GM18907 (cell line): ENCODE measurements around the gene TNS3.

Experiments used
- ATAC-seq: cut with Tn5 transposase; IDR thresholded peaks from one replicate; pipeline ENCODE4 v1.9.1; 2021; ENCODE audit warnings: mild to moderate bottlenecking, moderate library complexity; ENCODE audit not compliant: unreplicated experiment

Gene TNS3

DNA sequence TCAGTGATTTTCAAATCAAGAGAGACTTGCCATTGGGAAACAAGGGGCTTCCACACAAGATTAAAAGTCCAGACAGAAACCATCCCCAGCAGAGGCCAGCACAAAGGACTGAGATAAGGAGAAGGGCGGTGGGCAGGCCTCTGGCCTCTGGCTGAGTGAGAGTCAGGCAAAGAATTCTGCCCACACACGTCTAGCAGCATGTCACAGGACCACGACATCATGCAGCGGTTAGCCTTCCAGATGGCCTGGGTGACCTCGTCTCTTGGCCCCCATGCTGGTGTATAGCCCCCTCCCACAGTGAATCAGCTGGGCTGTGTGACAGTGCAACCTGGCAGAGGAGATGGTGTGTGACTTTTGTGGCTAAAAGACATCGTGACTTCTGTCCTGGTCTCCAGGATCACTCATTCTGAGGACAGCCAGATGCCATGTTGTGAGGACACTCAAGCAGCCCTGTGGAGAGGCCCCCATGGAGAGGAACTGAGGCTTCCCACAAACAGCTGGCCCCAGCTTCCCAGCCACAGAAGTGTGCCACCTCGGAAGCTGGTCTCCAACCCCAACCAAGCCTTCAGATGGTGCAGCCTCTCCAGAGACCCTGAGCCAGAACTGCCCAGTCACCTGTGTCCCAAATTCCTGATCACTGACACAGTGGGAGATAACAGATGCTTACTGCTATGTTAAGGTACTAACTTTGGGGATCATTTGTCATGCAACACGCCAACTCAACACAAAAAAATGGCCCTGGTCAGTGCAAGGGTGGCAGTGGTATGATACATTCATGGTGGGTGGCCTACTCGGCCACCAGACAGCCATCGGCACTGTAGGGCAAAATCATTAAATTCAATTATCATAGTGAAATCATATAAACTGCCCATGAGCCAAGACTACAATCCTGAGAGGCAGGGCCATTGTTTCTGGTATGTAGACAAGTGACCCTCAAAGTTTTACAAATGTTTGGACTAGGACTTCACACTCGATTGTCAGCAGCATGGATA lies 73.2 kb downstream of the TNS3 start:
- ATAC-seq, result no peak

DNA sequence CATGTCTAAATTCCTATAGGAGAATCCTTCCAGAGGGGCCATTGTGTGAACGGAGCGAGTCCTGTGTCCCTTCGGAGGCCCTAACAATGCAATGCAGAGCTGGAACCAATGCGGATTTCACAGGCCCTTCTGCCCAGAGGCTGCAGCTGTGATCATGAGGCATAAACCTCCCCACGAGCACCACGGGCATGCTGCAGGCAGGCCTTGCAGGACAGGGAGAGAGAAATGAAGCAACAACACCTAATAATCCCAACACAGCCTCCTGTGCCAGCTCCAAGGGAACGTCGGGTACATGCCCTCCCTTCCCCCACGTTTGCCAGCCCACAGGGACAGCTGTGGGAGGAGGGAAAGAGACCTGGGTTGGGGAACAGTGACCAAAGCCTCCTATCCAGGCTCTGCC lies 74.4 kb downstream of the TNS3 start:
- no peak for ATAC-seq

DNA sequence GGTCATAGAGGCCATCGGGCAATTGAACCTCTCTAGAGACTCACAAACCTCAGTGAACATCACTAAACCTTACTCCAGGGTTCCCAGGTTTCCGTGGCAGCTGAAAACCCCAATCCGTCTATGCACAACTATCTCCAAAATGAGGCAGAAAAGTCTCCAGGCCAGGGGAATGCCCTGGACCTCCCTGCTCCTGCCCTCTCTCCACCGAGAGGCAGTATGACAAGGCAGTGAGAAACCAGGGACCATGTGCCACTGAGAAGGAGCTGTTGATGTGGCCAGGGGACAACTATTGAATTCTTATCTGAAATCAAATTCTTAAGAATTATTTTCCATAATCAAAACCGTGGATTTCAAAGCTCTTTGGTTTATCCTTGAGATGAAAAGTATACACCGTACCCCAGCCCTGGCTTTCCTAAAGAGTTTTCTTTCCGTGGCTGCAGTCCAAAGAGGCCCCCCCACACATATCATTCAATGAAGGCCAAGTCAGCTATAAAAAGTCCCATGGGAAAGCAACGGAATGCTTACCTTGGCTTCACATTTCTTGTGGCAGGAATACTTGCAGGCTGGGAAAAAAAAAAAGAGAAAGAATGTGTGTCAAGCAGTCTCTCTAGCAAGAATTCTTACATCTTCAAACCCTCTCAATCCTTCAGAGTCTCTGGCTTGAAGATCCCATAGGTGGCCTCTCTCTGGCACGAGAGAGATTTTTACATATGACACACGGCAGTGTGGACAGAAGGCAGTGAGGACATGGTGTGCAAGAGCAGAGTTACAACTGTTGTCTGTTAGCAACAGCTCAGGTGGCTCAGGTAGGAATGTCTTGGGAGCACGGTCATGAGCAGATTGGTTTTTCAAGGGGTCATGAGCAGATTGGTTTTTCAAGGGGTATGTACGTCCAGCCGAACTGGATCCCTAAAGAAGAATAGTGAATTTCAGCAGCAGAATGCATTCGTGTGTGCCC lies 75.2 kb downstream of the TNS3 start:
- no peak for ATAC-seq

DNA sequence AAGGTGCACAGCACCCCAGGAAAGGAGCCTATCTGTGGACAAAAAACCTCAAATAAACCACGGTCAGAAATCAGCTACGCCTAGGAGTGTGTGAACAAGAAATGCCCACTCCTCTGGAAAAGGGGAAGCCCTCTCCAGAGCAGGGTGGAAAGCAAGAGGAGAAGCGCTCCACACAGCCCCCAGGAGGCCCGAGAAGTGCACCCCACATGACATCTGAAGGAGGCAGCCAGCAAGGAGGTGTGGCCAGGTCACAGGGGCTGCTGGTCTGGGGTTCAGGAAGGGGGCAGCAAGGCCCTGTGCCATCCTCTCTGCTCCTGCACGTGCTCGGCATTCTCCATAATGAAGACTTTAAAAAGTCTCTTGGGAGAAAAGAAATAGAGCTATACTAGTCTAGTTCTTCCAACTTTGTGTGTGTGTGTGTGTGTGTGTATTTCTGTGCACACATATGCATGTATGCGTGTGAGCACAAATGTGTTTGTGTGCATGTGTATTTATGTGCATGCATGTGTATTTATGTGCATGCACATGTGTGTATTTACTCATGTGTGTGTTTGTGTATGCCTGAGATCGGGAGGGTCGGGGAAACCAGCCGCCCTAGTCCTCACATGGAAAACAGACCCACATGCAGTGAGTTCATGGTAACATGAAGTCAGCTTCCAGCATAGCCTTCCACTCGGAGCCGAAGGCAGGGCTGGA lies 76.5 kb downstream of the TNS3 start:
- ATAC-seq, result no peak

DNA sequence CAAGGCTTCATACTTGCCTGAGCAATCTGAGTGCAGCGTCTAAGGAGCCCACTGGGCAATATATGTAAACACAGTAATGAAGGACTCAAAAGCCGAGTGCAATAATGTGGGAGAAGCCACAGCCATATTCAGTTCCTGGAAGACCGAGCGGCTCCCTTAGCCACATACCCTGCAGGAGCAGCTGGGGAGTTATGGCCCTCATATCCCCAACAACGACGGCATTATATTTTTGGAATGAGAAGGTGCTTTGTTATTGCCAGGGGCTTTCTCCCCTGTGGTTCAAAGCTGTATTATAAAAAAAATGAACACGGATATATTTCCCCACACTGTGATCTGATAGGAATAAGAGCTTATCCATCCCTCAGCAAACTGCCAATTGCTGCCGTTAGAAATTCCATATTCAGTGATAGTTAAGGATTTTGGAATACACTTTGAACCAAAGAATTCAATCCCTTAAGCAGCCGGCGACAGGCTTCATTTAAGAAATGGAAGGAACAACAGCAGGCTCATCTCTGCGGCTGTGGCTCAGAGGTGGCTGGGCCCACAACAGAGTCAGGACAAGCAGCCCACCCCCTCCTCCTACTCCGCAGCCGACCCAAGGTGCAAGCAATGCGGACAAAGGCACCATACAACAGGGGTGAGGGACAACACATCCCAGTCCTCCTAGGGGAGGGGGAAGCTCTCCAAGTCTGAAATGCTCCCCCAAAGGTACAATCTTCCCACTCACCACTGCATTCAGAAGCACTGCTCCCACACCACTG lies 77.2 kb downstream of the TNS3 start:
- no peak for ATAC-seq

DNA sequence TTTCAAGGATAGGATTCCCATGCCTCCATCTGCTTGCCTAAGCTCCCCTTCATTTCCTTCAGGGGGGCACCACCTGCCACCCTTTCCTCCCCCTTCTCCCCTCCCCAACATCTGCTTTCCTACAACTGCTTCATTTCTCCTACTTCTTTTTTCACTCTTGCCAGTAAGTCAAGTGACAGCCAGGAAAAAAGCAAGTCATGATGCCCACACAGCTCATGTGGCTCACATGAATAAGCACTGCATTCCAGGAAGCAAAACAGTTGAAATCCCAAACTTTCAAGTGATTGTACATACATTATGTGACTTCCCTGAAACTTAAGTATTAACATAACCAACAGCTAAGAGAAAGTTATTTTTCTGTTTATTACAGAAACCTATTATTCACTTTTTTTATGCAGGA lies 78.6 kb downstream of the TNS3 start:
- no peak for ATAC-seq

DNA sequence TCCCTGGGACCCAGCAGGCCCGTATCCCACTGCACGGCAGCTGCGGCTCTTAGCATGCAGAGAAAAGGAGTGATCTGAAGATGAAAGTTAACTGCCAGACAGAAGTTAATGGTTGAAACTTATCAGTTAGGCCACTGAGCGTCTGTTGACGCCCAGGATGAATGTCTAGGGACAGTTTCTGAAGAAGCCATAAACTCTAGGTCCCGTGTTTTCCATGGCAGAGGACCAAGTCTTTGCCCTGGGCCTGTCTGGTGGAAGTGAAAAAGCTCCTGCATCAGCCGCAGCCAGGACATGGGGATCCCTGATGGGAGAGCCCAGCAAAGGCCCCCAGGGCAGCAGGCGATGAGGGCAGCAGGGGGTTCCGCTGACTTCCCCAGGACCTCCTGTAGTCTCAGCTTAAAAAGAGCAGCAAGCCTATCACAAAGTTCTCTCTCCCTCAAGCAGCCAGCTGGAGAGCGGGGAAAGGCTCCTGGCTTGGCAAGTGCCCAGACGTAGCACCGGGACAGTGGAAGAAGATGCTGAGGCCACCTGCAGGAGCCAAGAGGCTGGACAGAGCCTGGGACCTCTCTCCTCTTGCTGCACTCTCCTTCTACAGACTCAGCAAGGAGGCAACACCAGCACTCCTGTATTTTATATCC lies 79.6 kb downstream of the TNS3 start:
- ATAC-seq, result no peak

DNA sequence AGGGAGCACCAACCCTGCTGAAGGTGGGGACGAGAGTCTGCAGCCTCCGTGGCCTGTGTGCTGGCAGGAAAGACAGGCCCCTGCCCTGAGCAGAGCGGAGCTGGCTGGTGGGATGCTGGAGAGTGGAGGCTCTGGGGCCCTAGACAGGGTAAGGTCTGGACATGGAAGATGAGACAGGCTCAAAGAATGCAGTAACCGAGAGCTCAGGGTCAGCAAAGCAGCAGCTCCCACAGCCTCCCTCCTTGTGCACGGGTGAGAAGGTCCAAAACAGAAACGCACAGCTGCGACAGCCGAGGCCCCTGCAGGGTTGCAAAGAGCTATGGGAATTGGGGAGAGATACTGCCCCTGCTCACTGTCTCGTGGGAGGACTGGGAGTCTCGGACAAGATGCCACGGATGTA lies 80.5 kb downstream of the TNS3 start:
- ATAC-seq, result no peak

DNA sequence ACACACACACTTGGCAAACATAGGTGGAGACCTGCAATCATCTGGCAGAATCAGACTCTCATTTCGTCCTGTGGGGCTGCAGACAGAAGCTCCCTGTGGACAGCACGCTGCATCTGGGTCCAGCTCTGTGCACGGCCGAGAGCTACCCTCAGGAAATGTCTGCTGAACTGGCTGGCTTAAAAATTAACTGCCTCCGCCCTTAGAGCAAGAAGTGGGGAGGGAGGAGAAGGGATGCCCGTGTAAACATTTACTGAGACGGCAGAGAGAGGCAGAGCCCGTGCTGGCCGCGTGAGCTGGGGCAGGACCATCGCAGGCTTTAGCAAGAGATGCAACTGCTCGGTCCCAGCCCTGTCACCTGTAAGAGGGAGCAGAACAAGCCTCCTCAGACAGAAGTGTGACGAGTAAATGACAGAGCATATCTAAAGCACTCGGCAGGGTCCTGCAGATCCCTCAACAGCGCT lies 81.8 kb downstream of the TNS3 start:
- peak; percentile 44 for ATAC-seq

DNA sequence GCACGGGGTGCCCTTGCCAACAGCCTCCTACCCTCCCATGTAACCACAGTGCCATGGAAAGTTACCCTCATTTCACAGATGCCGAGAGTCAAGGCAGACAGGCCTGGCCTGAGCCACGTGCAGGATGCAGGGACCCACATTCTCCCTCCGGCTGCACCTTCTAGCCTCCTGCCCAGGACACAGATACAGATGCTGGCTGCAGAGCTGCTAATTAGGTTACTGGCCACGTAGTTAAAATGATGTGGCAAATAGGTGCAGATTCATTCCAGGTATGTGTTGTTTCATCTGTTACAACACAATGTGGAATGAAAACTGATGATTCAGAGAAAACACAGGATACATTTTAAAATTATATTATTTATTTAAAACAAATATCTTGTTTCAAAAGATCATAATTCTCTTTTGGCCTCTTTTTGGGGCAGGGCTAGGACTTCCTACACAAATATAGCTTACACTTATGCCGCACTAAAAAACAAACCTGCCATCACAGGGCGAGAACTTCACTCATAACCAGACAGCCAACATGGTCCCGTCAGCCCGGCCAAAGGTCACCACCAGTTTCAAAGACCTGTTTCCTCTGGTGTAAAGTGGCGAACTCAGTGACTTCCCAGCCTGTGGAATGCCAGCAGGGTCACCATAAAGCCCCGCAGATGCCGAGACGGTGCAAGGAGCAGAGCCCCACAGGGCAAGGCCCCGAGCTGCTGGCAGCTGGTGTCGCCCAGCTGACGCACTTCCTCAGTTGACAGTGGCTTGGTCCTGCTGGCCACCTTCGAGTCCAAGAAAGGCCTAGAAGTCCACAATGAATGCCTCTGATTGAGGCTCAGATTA lies 83.5 kb downstream of the TNS3 start:
- no peak for ATAC-seq

DNA sequence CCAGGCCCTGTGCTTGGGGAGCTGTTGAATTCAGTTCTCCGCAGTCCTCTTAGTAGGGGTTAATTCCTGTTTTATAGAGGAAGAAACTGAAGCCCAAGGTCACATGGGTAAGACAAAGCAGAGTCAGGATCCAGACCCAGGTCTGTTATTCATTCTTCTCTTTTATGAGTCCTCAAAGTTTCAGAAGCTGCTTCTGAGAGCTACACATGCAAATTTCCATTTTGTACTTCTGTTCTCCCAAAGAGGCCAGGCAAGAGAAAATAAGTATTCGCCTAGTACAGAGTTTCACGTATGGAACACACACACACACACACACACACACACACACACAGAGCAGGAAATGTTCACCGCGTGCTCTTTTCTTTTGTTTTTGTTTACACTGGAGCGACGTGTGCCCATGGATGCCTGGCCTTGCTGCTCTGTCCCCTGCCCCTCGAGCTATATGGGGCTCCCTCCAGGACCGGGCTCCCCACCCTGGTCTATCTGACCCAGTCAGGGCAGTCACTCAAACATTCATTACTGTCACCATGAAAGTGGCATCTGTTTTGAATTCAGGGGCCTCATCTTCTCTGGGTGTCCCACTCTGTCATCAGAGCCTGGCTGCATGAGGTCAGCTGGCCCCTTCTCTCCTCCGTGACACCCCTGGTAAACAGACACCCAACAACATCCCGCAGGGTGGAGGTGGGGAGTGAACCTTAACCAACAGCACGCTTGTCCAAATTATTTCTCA lies 84.4 kb downstream of the TNS3 start:
- peak; percentile 84 for ATAC-seq

DNA sequence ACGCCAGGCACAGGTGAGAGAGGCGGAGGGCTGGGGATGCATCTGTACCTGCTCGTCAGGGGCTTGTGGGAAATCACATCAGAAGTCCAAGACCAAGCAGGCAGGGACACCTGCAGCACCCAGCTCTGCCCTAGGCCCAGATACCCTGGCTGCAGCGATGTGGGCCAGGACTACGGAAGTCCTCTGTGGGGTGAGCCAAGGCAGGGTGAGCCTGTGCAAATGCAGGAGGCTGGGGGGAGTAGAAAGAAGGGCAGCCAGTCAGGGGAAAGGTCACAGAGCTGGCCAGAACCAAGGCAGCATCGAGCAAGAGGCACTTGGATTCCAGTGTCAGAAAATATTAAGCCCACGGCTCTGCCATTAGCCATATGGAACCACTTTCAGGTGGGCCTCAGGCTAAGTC lies 85.2 kb downstream of the TNS3 start:
- ATAC-seq, result no peak

DNA sequence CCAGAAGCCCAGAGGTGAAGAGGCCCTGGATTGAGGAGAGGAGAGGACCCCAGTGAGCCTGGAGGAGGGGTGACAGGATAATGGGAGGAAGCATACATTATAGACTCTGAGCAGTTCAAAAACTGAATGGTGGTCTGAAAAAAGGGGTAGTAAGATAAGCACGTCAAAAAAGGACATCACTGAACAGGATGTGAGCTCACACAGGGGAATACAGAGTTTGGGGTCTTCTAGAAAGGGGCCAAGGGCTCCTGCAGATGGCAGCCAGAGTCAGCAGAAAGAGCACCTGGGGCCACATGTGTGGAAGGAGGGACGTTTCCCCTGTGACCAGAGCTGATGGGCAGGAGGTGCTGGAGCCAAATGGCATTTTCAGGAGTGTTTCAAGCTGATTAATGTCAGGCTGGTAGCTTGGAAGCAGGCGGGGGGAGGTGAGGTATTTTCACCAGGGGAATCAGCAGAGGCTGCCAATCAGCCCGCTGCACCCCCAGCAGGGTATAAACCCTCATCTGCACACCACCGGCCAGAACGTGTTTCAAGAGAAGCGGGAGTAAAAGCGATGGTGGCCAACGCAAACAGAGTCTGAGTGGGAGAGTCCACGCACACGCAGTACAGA lies 85.8 kb downstream of the TNS3 start:
- no peak for ATAC-seq

DNA sequence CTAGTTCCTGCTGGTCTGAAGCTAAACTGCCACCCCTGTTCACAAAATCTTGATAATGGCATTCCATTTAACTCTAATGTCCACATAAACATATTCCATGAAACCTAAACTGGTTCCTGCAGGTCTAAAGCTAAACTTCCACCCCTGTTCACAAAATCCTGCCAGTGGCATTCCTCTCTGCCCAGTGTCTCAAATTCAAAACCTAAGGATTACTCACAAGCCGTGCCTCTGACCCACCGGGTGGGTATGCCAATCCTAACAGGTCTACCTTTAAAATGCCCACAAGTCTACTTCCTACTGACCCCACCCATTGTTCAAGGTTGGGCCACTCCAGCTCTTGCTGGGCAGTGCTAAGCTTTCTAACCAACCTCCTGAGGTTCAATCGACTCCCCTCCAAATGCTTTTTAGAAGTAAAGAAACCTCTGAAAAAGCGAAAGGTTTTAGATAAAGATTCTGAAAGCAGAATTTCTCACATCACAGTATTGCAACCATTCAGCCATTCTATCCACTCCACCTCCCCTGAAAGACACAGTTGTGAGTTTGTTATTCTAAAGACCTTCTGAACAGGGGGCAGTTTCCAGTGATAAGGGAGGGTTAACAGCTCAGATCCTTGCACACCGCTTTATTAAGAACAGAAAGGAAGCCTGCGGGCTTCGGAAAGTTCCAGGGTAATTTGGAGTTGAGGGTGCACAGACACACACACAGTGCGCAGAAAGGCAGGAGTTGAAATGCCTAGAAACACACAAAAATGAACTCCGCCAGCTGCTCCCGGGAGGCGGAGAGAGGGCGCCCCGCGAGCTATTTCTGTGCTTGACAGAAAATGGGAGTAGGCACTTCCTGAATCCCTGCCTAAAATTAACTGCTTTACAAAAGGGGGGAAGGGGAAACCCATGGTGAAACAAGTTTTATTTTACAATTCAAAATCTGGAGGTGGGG lies 87.7 kb downstream of the TNS3 start:
- ATAC-seq, result no peak

DNA sequence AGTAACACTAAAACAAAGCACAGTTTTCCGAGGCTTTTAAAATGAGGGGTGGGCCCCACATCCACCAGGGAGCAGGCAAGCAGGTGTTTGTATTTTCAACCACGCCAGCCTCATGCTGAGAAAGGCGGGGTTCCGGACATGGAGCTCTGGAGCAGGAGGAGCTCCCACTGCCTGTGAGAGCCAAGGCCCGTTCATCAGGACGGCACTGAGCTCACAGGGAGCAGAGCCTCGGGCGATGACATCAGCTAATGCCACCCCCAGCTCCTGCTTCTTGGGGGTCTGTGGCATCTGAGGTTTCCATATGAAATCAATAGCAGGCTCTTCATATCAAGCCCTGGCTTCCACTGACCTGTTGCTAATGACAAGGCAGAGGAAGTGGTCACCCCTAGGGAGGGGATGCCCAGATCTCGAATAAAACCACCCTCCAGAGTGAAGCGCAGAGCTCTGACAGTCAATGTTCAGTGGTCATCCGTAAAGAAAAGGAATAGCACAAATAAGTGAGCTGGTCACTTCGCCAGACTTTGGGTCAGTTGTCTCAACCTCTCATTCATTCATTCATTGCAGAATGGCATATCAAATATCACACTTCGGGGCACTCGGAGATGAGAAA lies 89.1 kb downstream of the TNS3 start:
- ATAC-seq, result no peak
